SK-N-SH (cell line): Measurements from ENCODE around the gene CCDC106. TPM values are rescaled to one million over a fixed set of nuclear protein-coding genes. Genes with fewer than 3 reads are reported as not detected.

Source experiments
- CTCF ChIA-PET: fragments of 300-600, 350-600 bp; formaldehyde crosslinking; extraction: SDS; loops from one replicate; lab custom pipeline; 2021; lab: Yijun Ruan, JAX
- POLR2A ChIA-PET: fragments of 350-600 bp; sonication (Branson Sonifier 250); formaldehyde crosslinking; extraction: SDS; loops from one replicate; lab custom pipeline; 2020; ENCODE audit warnings: antibody characterized with exemption, inconsistent platforms; lab: Yijun Ruan, JAX
- DNase-seq: peaks from one replicate; pipeline ENCODE4 v3.0.0; 2012
- H2AFZ ChIP-seq: fragments of 200-600 bp; sonication (generic); 2 replicates; pipeline ENCODE4 v1.8.1; 2016; ENCODE audit warnings: antibody characterized with exemption, mild to moderate bottlenecking, low read depth
- H3F3A ChIP-seq: fragments of 200-600 bp; sonication (generic); replicated peaks from 2 replicates; pipeline ENCODE3; 2016; ENCODE audit warnings: antibody characterized with exemption, mild to moderate bottlenecking; ENCODE audit not compliant: insufficient read depth
- H3K27ac ChIP-seq, 2 experiments: fragments of 200-500 bp in 1 of 2; fragments of 200-600 bp in 1 of 2; sonication (Bioruptor generic) in 1 of 2; sonication (generic), shearing (Covaris generic) in 1 of 2; 2 replicates each; pipeline versions ENCODE4 v1.5.1 to v1.6.1; 2014 to 2016; ENCODE audit warnings: low read depth in 2 of 2, inconsistent platforms in 1 of 2, low read length in 1 of 2, mild to moderate bottlenecking in 1 of 2, mixed read lengths in 1 of 2
- H3K27me3 ChIP-seq: fragments of 200-600 bp; sonication (generic), shearing (Covaris generic); 2 replicates; pipeline ENCODE4 v1.6.1; 2016; ENCODE audit warnings: mixed run types; ENCODE audit not compliant: insufficient read depth
- H3K36me3 ChIP-seq, 2 experiments: fragments of 200-500 bp in 1 of 2; fragments of 200-600 bp in 1 of 2; sonication (Bioruptor generic) in 1 of 2; sonication (generic) in 1 of 2; replicated peaks in 1 of 2; 2 replicates each; pipeline versions ENCODE3 to v1.5.1; 2014 to 2016; ENCODE audit warnings: low read length in 1 of 2, mild to moderate bottlenecking in 1 of 2; ENCODE audit not compliant: insufficient read depth in 2 of 2, control insufficient read depth in 1 of 2
- H3K4me1 ChIP-seq, 2 experiments: fragments of 200-500 bp in 1 of 2; fragments of 200-600 bp in 1 of 2; sonication (Bioruptor generic) in 1 of 2; sonication (generic), shearing (Covaris generic) in 1 of 2; 2 replicates each; pipeline versions ENCODE4 v1.5.1 to v1.6.1; 2014 to 2016; ENCODE audit warnings: low read depth in 1 of 2, low read length in 1 of 2, mixed run types in 1 of 2; ENCODE audit not compliant: insufficient read depth in 2 of 2, control insufficient read depth in 1 of 2
- H3K4me2 ChIP-seq: fragments of 200-600 bp; sonication (generic), shearing (Covaris generic); 2 replicates; pipeline ENCODE4 v1.6.1; 2017; ENCODE audit warnings: mixed run types
- H3K4me3 ChIP-seq, 2 experiments: fragments of 200-500 bp in 1 of 2; fragments of 200-600 bp in 1 of 2; sonication (Bioruptor generic) in 1 of 2; sonication (generic), shearing (Covaris generic) in 1 of 2; 2 replicates each; pipeline versions ENCODE4 v1.5.1 to v1.8.1; 2014 to 2016; ENCODE audit warnings: low read depth in 2 of 2, inconsistent platforms in 1 of 2, low read length in 1 of 2, mild to moderate bottlenecking in 1 of 2, mixed read lengths in 1 of 2, moderate library complexity in 1 of 2
- H3K79me2 ChIP-seq: fragments of 200-600 bp; sonication (generic); 2 replicates; pipeline ENCODE4 v1.8.1; 2017; ENCODE audit warnings: mild to moderate bottlenecking; ENCODE audit not compliant: insufficient read depth
- H3K9ac ChIP-seq: fragments of 200-600 bp; sonication (generic); 2 replicates; pipeline ENCODE4 v1.6.1; 2017; ENCODE audit warnings: mixed run types
- H3K9me2 ChIP-seq: fragments of 200-600 bp; sonication (generic); 2 replicates; pipeline ENCODE4 v1.6.1; 2017; ENCODE audit warnings: mixed run types
- H3K9me3 ChIP-seq: fragments of 200-600 bp; sonication (generic); 2 replicates; pipeline ENCODE4 v1.6.1; 2017; ENCODE audit warnings: mixed run types, mild to moderate bottlenecking, moderate library complexity
- H4K20me1 ChIP-seq: fragments of 200-600 bp; sonication (generic); 2 replicates; pipeline ENCODE4 v1.6.1; 2017; ENCODE audit warnings: mild to moderate bottlenecking, mixed run types; ENCODE audit not compliant: insufficient read depth
- CHD2 ChIP-seq: fragments of 150-350 bp; IDR thresholded peaks from 2 replicates; pipeline ENCODE4 v1.6.1; 2018; ENCODE audit warnings: low read length; ENCODE audit not compliant: partially characterized antibody
- EZH2phosphoT487 ChIP-seq: fragments of 200-600 bp; sonication (generic); IDR thresholded peaks from 2 replicates; pipeline ENCODE4 v1.6.1; 2017; ENCODE audit warnings: low read depth, mixed run types, mild to moderate bottlenecking, antibody characterized with exemption, moderate library complexity, borderline replicate concordance
- FOSL2 ChIP-seq: IDR thresholded peaks from 2 replicates; pipeline ENCODE4 v1.4.0; 2012; ENCODE audit warnings: low read depth, mild to moderate bottlenecking, moderate library complexity, borderline replicate concordance
- FOXJ3 ChIP-seq: sonication (generic); formaldehyde crosslinking; IDR thresholded peaks from 2 replicates; pipeline ENCODE4 v1.5.1; 2020; ENCODE audit warnings: mild to moderate bottlenecking, missing genetic modification reagents
- GABPA ChIP-seq: IDR thresholded peaks from 2 replicates; pipeline ENCODE4 v1.4.0; 2012; ENCODE audit warnings: low read depth, mild to moderate bottlenecking
- GATA2 ChIP-seq: sonication (generic); formaldehyde crosslinking; IDR thresholded peaks from 2 replicates; pipeline ENCODE4 v1.5.0; 2020; ENCODE audit warnings: mild to moderate bottlenecking, missing genetic modification reagents
- JUND ChIP-seq: IDR thresholded peaks from 2 replicates; pipeline ENCODE4 v1.4.0; 2012
- NFIC ChIP-seq: IDR thresholded peaks from 2 replicates; pipeline ENCODE4 v1.4.0; 2012; ENCODE audit warnings: borderline replicate concordance
- NRF1 ChIP-seq: IDR thresholded peaks from 2 replicates; pipeline ENCODE4 v1.6.1; 2012; ENCODE audit warnings: low read depth, mild to moderate bottlenecking, low read length
- RCOR1 ChIP-seq: fragments of 150-350 bp; IDR thresholded peaks from 2 replicates; pipeline ENCODE4 v1.6.1; 2017; ENCODE audit warnings: antibody characterized with exemption, low read length
- RFX5 ChIP-seq: IDR thresholded peaks from 2 replicates; pipeline ENCODE4 v1.6.1; 2012; ENCODE audit warnings: mild to moderate bottlenecking, improper control_type of control experiment, low read length
- TCF12 ChIP-seq: IDR thresholded peaks from 2 replicates; pipeline ENCODE4 v1.4.0; 2012
- TEAD4 ChIP-seq: IDR thresholded peaks from 2 replicates; pipeline ENCODE4 v1.4.0; 2012; ENCODE audit warnings: mild to moderate bottlenecking, borderline replicate concordance; ENCODE audit not compliant: insufficient read depth
- USF1 ChIP-seq: IDR thresholded peaks from 2 replicates; pipeline ENCODE4 v1.4.0; 2012; ENCODE audit warnings: low read depth, borderline replicate concordance
- YY1 ChIP-seq: IDR thresholded peaks from 2 replicates; pipeline ENCODE4 v1.4.0; 2012; ENCODE audit warnings: low read depth, mild to moderate bottlenecking
- ZBTB33 ChIP-seq: IDR thresholded peaks from 2 replicates; pipeline ENCODE4 v1.4.0; 2012; ENCODE audit warnings: low read depth, borderline replicate concordance
- WGBS: methylation state at CpG from one replicate; pipeline ENCODE4 v1.1.6; 2017; ENCODE audit warnings: low lambda C conversion rate; 5-methylcytosine and 5-hydroxymethylcytosine counted together
- polyA plus RNA-seq, 3 experiments: library from polyadenylated mRNA; depleted of rRNA; stranded (reverse); fragments of >200 nt; gene quantifications; 2 replicates each; pipeline ENCODE4 v1.2.3, GENCODE V29; 2012
- TF ChIP-seq, protein P1 (sequence below): fragments of 150-350 bp; IDR thresholded peaks from 2 replicates; pipeline ENCODE4 v1.6.1; 2017; ENCODE audit warnings: antibody characterized with exemption, low read length, low read depth, borderline replicate concordance
- TF ChIP-seq, protein P2 (sequence below): fragments of 200-600 bp; sonication (generic); IDR thresholded peaks from 2 replicates; pipeline ENCODE4 v1.6.1; 2017; ENCODE audit warnings: antibody characterized with exemption, mild to moderate bottlenecking, moderate library complexity

CCDC106 gene
- polyA plus RNA-seq, 1 of the 3 experiments (the other 2 are of a cell fraction) = 27.1 TPM

- Histone ChIP-seq H2AFZ (no peak overlapping the region), H3K9me2 (no peaks in the 10 kb centered on the region), H3K4me1 (peaks cover 14 to 25% of the 10 kb centered on the region in 2 experiments; a peak in 3 of 4 replicates), H3K27ac (no peak overlapping the region; a peak in 1 of 4 replicates), H3K79me2 (peaks cover 95% of the 10 kb centered on the region), H3K4me2 (no peak overlapping the region), H3K9me3 (no peaks in the 10 kb centered on the region), H4K20me1 (peaks cover 86% of the 10 kb centered on the region), H3K9ac (no peak overlapping the region), H3K36me3 (peaks cover 33 to 54% of the 10 kb centered on the region in 2 experiments), H3K4me3 (no peak overlapping the region), H3K27me3 (no peaks in the 10 kb centered on the region), H3F3A (peaks cover 4% of the 10 kb centered on the region)
- ChIA-PET CTCF (interaction anchor here (0.8 to 4.7 kb wide), 2 partner anchors 11 kb away, joined by 3 to 34 read pairs; no protein-coding TSS in a partner anchor), POLR2A (no interaction called here)
- no peak for DNase-seq
- no peak for TF ChIP-seq GATA2 (CRISPR knock-in tag)
- no peak for TF ChIP-seq RFX5
- TF ChIP-seq, protein P1, sequence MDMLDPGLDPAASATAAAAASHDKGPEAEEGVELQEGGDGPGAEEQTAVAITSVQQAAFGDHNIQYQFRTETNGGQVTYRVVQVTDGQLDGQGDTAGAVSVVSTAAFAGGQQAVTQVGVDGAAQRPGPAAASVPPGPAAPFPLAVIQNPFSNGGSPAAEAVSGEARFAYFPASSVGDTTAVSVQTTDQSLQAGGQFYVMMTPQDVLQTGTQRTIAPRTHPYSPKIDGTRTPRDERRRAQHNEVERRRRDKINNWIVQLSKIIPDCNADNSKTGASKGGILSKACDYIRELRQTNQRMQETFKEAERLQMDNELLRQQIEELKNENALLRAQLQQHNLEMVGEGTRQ = no peak
- no peak for TF ChIP-seq RCOR1
- no peak for TF ChIP-seq NRF1
- no peak for TF ChIP-seq TCF12
- TF ChIP-seq TEAD4 = no peak
- no peak for TF ChIP-seq YY1
- no peak for TF ChIP-seq FOSL2
- no peak for TF ChIP-seq EZH2phosphoT487
- TF ChIP-seq FOXJ3 = no peak
- no peak for TF ChIP-seq USF1
- TF ChIP-seq NFIC = no peak
- TF ChIP-seq, protein P2, sequence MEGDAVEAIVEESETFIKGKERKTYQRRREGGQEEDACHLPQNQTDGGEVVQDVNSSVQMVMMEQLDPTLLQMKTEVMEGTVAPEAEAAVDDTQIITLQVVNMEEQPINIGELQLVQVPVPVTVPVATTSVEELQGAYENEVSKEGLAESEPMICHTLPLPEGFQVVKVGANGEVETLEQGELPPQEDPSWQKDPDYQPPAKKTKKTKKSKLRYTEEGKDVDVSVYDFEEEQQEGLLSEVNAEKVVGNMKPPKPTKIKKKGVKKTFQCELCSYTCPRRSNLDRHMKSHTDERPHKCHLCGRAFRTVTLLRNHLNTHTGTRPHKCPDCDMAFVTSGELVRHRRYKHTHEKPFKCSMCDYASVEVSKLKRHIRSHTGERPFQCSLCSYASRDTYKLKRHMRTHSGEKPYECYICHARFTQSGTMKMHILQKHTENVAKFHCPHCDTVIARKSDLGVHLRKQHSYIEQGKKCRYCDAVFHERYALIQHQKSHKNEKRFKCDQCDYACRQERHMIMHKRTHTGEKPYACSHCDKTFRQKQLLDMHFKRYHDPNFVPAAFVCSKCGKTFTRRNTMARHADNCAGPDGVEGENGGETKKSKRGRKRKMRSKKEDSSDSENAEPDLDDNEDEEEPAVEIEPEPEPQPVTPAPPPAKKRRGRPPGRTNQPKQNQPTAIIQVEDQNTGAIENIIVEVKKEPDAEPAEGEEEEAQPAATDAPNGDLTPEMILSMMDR = no peak
- TF ChIP-seq GABPA = no peak
- TF ChIP-seq CHD2 = no peak
- TF ChIP-seq JUND = no peak
- TF ChIP-seq ZBTB33 = no peak
- 97% methylated on average over 8 of the region's 12 CpGs for WGBS
Measured at GRCh38 chr19:55660404-55660803, 12.4 kb downstream of the CCDC106 start.
